HG02840 (cell line): ENCODE data around the gene MUC4.
"Not testable (repeated sequence)": the region's sequence is repeated elsewhere in the genome, so short reads cannot be mapped to it uniquely, and the experiment has no call there.

Experiments
- ATAC-seq: cut with Tn5 transposase; IDR thresholded peaks from one replicate; pipeline ENCODE4 v1.9.1; 2021; ENCODE audit warnings: mild to moderate bottlenecking, moderate library complexity, moderate number of reproducible peaks; ENCODE audit not compliant: unreplicated experiment, low FRiP score

Gene MUC4

DNA sequence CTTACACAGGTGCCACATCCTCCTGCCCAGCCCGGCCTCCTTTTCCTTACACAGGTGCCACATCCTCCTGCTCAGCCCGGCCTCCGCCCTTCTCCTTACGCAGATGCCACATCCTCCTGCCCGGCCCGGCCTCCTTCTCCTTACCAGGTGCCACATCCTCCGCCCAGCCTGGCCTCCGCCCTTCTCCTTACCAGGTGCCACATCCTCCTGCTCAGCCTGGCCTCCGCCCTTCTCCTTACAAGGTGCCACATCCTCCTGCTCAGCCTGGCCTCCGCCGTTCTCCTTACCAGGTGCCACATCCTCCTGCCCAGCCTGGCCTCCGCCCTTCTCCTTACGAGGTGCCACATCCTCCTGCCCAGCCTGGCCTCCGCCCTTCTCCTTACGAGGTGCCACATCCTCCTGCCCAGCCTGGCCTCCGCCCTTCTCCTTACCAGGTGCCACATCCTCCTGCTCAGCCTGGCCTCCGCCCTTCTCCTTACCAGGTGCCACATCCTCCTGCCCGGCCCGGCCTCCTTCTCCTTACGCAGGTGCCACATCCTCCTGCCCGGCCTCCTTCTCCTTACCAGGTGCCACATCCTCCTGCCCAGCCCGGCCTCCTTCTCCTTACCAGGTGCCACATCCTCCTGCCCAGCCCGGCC lies 4.7 kb upstream of the MUC4 start:
- ATAC-seq: not testable (repeated sequence)

- no peak for ATAC-seq
Measured at GRCh38 chr3:195815169-195815771, 3.5 kb upstream of the MUC4 start.

GRCh38 chr3:195813916-195814640 lies 2.3 kb upstream of the MUC4 start:
- ATAC-seq: no peak

- ATAC-seq: no peak
Measured at GRCh38 chr3:195812366-195812765, 637 bp upstream of the MUC4 start.

GRCh38 chr3:195810455-195810845 lies 1.3 kb downstream of the MUC4 start:
- no peak for ATAC-seq

- no peak for ATAC-seq
Measured at GRCh38 chr3:195809796-195810454, 1.8 kb downstream of the MUC4 start.

DNA sequence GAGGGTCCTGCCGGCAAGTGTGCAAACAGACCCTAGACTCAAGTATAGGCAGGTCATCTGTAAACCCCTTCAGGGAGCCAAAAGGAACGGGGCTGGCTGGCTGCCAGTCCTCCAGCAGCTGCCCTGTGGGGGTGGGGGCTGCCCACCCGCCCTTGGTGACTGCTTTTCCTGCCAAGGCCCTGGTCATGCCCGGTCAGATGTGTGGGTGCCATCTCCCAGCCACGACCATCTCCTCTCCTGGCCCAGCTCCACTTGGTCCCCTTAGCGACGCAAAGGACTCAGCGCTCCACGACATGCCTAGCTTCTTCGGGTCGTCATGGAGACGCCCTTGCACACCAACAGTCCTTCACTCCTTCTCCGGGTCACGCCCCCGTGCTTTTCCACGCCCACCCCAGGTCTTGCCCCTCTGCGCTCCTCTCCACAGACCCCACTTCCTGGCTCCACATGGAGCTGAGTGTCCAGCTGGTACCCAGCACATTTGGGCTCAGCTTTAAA lies 2.4 kb downstream of the MUC4 start:
- ATAC-seq: no peak

- ATAC-seq: no peak
Measured at GRCh38 chr3:195808741-195809290, 2.9 kb downstream of the MUC4 start.

DNA sequence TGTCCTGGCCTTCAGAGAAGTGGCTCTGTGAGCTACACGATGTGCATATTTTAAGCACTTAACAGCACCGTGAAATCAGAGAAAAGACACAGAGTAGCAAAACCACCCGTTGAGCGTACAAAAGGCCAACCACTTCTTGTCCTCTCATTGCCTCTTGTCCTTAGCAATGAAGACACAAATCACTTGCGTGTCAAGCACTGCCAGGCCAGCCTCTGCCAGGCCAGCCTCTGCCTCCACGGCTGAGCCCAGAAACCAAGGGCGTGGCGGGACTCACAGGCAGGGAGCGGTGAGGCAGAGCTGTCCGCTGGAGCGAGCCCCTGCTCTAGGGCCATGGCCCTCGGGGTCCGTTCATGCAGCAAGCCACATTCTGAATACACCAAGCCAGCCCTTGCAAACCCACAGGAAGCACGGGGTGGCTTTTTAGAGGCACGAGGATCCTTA lies 4.0 kb downstream of the MUC4 start:
- ATAC-seq: no peak

DNA sequence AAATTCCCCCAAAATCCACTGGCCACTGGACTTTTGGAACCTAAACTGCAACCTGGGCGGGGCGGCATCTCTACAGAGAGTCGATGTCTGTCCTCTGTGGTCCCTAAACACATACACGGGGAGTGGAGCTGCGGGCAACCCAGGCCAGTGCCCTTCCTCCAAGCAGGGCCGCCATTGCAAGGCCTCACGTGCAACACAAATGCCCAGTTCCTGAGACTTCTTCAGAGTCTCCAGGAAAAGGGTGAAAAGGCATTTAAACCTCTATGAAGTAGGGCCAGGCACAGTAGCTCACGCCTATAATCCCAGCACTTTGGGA lies 4.9 kb downstream of the MUC4 start:
- ATAC-seq: no peak

- no peak for ATAC-seq
Measured at GRCh38 chr3:195806211-195806915, 5.4 kb downstream of the MUC4 start.

DNA sequence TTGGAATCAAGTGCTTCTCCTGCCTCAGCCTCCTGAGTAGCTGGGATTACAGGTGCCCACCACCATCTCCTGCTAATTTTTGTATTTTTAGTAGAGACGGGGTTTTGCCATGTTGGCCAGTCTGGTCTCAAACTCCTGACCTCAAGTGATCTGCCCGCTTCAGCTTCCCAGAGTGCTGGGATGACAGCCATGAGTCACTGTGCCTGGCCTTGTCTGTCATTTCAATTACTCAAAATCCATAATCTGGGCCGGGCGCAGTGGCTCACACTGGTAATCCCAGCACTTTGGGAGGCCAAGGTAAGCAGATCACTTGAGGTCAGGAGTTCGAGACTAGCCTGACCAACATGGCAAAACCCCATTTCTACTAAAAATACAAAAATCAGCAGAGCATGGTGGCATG lies 6.1 kb downstream of the MUC4 start:
- ATAC-seq: not testable (repeated sequence)

GRCh38 chr3:195805181-195805580 lies 6.5 kb downstream of the MUC4 start:
- no peak for ATAC-seq

DNA sequence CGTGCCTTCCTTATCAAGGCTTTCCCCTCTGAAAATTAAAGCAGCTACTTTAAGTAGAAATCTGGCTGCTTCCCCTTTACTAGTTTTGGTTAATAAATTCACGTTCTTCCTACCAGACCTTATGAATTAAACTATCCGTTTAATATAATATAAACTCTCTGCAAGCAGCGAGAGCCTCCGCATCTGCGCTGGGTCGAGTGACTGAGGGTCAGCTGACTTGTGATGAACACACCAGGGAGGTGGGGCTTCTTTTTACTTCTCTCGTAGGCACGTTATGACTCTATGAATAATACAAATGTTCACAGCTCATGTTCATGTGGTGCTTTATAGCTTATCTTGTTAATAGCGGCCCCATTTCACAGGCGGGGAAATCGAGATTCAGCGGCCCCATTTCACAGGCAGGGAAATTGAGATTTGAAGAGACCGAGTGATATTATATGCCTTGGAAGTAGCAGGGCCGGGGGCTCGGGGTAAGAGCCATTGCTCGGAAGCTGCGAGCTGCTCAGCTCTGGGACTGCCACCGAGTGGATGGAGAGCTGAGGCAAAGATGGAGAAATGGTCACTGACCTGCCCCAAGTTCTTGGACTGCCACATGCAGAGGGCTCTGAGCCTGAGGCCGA lies 8.3 kb downstream of the MUC4 start:
- no peak for ATAC-seq

- no peak for ATAC-seq
Measured at GRCh38 chr3:195802795-195803194, 8.9 kb downstream of the MUC4 start.

GRCh38 chr3:195802261-195802701 lies 9.4 kb downstream of the MUC4 start:
- ATAC-seq: no peak

DNA sequence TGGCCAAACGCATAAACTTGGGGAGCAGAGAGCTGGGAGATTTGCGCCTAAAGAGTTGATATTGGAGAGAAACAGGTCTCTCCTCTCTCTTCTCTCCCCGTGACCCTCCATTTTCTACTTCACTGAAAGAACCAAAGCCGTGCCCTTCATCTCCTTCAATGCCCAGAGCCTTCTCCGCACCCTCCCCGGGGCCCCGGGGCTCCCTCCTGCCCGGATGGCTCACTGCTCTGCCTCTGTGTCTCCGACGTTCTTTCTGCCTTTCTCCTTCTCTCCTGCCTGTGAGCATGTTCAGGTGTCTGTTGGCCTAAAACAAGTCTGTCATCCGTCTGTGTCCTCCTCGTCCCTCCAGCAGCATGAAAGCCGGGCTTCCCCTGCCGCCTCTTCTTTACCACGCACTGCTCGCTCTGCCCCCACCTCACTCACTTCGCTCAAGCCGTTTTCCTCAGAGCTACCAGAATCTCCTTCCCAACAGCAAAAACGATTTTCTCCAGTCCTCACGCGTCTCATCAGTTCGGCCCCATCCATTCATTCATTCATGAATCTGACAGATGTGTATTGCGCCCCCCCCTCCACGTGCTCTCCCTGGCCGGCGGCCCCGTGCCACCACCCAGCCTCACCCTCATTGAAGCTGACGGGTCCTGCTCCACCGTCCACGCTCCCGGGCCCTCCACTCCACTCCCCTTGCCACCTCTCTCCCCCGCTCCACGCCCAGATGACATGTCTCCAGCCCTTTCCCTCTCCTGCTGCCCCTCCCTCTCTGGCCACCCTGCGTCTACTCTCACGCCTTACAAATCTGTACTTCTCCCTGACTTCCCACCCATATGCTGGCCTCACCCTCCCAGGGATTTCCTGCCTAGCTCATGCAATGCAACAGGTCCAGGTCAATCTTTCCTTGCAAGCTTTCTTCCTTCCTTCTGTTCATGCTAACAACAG lies 10.2 kb downstream of the MUC4 start:
- no peak for ATAC-seq

DNA sequence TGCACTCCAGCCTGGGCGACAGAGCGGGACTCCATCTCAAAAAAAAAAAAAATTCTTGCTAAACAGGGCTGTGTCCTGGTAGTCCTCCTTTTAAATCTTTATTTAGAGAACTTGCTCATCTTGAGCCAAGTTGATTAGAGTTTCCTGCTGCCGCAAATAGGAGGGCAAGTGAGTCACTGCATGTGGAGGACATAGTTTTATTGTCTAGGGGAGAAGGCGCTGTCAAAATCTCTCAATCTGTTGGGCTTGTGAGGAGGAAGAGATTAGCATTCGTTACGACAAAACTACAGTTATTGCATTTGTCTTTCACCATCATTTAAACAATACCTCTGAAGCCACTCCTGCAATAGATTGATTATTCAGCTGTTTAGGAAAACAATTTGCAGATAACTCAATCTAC lies 11.5 kb downstream of the MUC4 start:
- ATAC-seq: no peak

- no peak for ATAC-seq
Measured at GRCh38 chr3:195796795-195797194, 14.9 kb downstream of the MUC4 start.
